ENCODE data around the gene GOLPH3. TPM values are rescaled to one million over a fixed set of nuclear protein-coding genes. Genes with fewer than 3 reads are reported as not detected.

Gene GOLPH3
- total RNA-seq, 1 donor from 2014 or later = 154 TPM

GRCh38 chr5:32170303-32171151 is 3.6 kb downstream of the GOLPH3 start:
- no peak for DNase-seq (ENCODE audit: low spot score)

GRCh38 chr5:32168460-32169033 is 5.6 kb downstream of the GOLPH3 start:
- DNase-seq (ENCODE audit: low spot score) = no peak

- no peak for DNase-seq (ENCODE audit: low spot score)
These were observed 8.5 kb downstream of the GOLPH3 start for GRCh38 chr5:32165597-32165996.

- no peak for DNase-seq (ENCODE audit: low spot score)
These were observed 10.3 kb downstream of the GOLPH3 start for GRCh38 chr5:32163785-32164184.

- no peak for DNase-seq (ENCODE audit: low spot score)
These were observed 11.1 kb downstream of the GOLPH3 start for GRCh38 chr5:32163053-32163452.

GRCh38 chr5:32160228-32160627 is 13.9 kb downstream of the GOLPH3 start:
- no peak for DNase-seq (ENCODE audit: low spot score)

- DNase-seq (ENCODE audit: low spot score) = no peak
These were observed 14.6 kb downstream of the GOLPH3 start for GRCh38 chr5:32159328-32160072.

GRCh38 chr5:32158679-32158975 is 15.5 kb downstream of the GOLPH3 start:
- DNase-seq (ENCODE audit: low spot score) = no peak

GRCh38 chr5:32157078-32157477 is 17.0 kb downstream of the GOLPH3 start:
- DNase-seq (ENCODE audit: low spot score) = no peak

- DNase-seq (ENCODE audit: low spot score) = no peak
These were observed 17.5 kb downstream of the GOLPH3 start for GRCh38 chr5:32156635-32157034.

GRCh38 chr5:32155211-32155610 is 18.9 kb downstream of the GOLPH3 start:
- no peak for DNase-seq (ENCODE audit: low spot score)

- DNase-seq (ENCODE audit: low spot score) = no peak
These were observed 20.4 kb downstream of the GOLPH3 start for GRCh38 chr5:32153723-32154122.

GRCh38 chr5:32151198-32151597 is 22.9 kb downstream of the GOLPH3 start:
- DNase-seq (ENCODE audit: low spot score) = no peak

- DNase-seq (ENCODE audit: low spot score) = no peak
These were observed 23.8 kb downstream of the GOLPH3 start for GRCh38 chr5:32150366-32150765.

GRCh38 chr5:32147959-32148358 is 26.2 kb downstream of the GOLPH3 start:
- DNase-seq (ENCODE audit: low spot score) = no peak

- DNase-seq (ENCODE audit: low spot score) = no peak
These were observed 26.9 kb downstream of the GOLPH3 start for GRCh38 chr5:32147236-32147635.

GRCh38 chr5:32145378-32145777 is 28.7 kb downstream of the GOLPH3 start:
- DNase-seq (ENCODE audit: low spot score) = no peak

GRCh38 chr5:32144378-32145207 is 29.5 kb downstream of the GOLPH3 start:
- no peak for DNase-seq (ENCODE audit: low spot score)

GRCh38 chr5:32143617-32144377 is 30.3 kb downstream of the GOLPH3 start:
- DNase-seq (ENCODE audit: low spot score) = no peak

GRCh38 chr5:32138839-32139493 is 35.2 kb downstream of the GOLPH3 start:
- no peak for DNase-seq (ENCODE audit: low spot score)

- DNase-seq (ENCODE audit: low spot score) = no peak
These were observed 37.8 kb downstream of the GOLPH3 start for GRCh38 chr5:32136342-32136741.

All from mucosa of gallbladder (tissue), 1 donor.